Activated CD8-positive, alpha-beta T cell treated with anti-CD3 and anti-CD28 coated beads, Interleukin-2, amount 10 ng/mL, durations not matched to agents 7 days and 5 days (primary cell): ENCODE measurements around the gene NOP14. TPM values are rescaled to one million over a fixed set of nuclear protein-coding genes. Genes with fewer than 3 reads are reported as not detected.
"Not testable (repeated sequence)": the region's sequence is repeated elsewhere in the genome, so short reads cannot be mapped to it uniquely, and the experiment has no call there.

Experiments
- ATAC-seq: fragments of 150-1000 bp; cut with Tn5 transposase; one replicate; pipeline ENCODE4 v1.10.0; 2021; ENCODE audit warnings: moderate library complexity
- CTCF ChIA-PET: fragments of 350-600 bp; sonication (Branson Sonifier 250); formaldehyde crosslinking; loops from one replicate; lab custom pipeline; 2021; ENCODE audit warnings: antibody characterized with exemption; lab: Charles Lee
- POLR2A ChIA-PET: fragments of 350-600 bp; sonication (Branson Sonifier 250); formaldehyde crosslinking; loops from one replicate; lab custom pipeline; 2021; ENCODE audit warnings: antibody characterized with exemption; lab: Charles Lee
- DNase-seq: peaks from one replicate; pipeline ENCODE4 v3.0.0-alpha.2; 2020
- H3K27ac Mint-ChIP-seq: one replicate; pipeline ENCODE4 v1.8.0; 2021; ENCODE audit warnings: mild to moderate bottlenecking, mixed read lengths
- H3K27me3 Mint-ChIP-seq: one replicate; pipeline ENCODE4 v1.8.0; 2021; ENCODE audit warnings: low read depth, mixed read lengths
- H3K36me3 Mint-ChIP-seq: one replicate; pipeline ENCODE4 v1.8.0; 2021; ENCODE audit warnings: low read depth, mixed read lengths
- H3K4me1 Mint-ChIP-seq: one replicate; pipeline ENCODE4 v1.8.0; 2021; ENCODE audit warnings: low read depth, mixed read lengths
- H3K4me3 Mint-ChIP-seq: one replicate; pipeline ENCODE4 v1.8.0; 2021; ENCODE audit warnings: mild to moderate bottlenecking, mixed read lengths
- H3K9me3 Mint-ChIP-seq: one replicate; pipeline ENCODE4 v1.8.0; 2022; ENCODE audit warnings: mixed read lengths; ENCODE audit not compliant: insufficient read depth
- total RNA-seq, 2 experiments: library from RNA; stranded (reverse); gene quantifications; one replicate each; pipeline ENCODE4 v1.2.3, GENCODE V29; 2021

Gene NOP14
- total RNA-seq, 2 experiments from 2014 or later, result 47.6 to 52.3 TPM

- H3K4me3 Mint-ChIP-seq, result no peak overlapping the region
- DNase-seq (no peak), ATAC-seq (no peak)
- peaks cover 28% of the 10 kb centered on the region for H3K4me1 Mint-ChIP-seq
- no peak overlapping the region for H3K27ac Mint-ChIP-seq
- H3K27me3 Mint-ChIP-seq, result no peaks in the 10 kb centered on the region
- ChIA-PET CTCF (interaction anchor here (1.1 kb wide), 1 partner anchor 27 kb away, joined by 9 read pairs; no protein-coding TSS in a partner anchor), POLR2A (no interaction called here)
- H3K36me3 Mint-ChIP-seq, result peaks cover 58% of the 10 kb centered on the region
- no peaks in the 10 kb centered on the region for H3K9me3 Mint-ChIP-seq
Measured at GRCh38 chr4:2927696-2928075, 35.5 kb downstream of the NOP14 start.

GRCh38 chr4:2927016-2927695, 36.0 kb downstream of the NOP14 start:
- DNase-seq (no peak), ATAC-seq (no peak)
- ChIA-PET CTCF (interaction anchor here (1.1 kb wide), 1 partner anchor 27 kb away, joined by 9 read pairs; no protein-coding TSS in a partner anchor), POLR2A (no interaction called here)
- no peaks in the 10 kb centered on the region for H3K27me3 Mint-ChIP-seq
- peaks cover 62% of the 10 kb centered on the region for H3K36me3 Mint-ChIP-seq
- H3K4me3 Mint-ChIP-seq, result no peak overlapping the region
- H3K27ac Mint-ChIP-seq, result no peak overlapping the region
- H3K9me3 Mint-ChIP-seq, result no peaks in the 10 kb centered on the region
- H3K4me1 Mint-ChIP-seq, result peaks cover 28% of the 10 kb centered on the region

GRCh38 chr4:2925931-2926860, 37.0 kb downstream of the NOP14 start:
- Mint-ChIP-seq H3K4me3 (no peak overlapping the region), H3K9me3 (no peaks in the 10 kb centered on the region), H3K27me3 (no peaks in the 10 kb centered on the region), H3K4me1 (peaks cover 30% of the 10 kb centered on the region), H3K27ac (peak overlapping the region; percentile 39), H3K36me3 (peaks cover 64% of the 10 kb centered on the region)
- POLR2A ChIA-PET, result no interaction called here
- CTCF ChIA-PET, result no interaction called here
- ATAC-seq (no peak), DNase-seq (no peak)

GRCh38 chr4:2925496-2925895, 37.7 kb downstream of the NOP14 start:
- peaks cover 69% of the 10 kb centered on the region for H3K36me3 Mint-ChIP-seq
- no peaks in the 10 kb centered on the region for H3K27me3 Mint-ChIP-seq
- H3K9me3 Mint-ChIP-seq, result no peaks in the 10 kb centered on the region
- ATAC-seq (no peak), DNase-seq (no peak)
- POLR2A ChIA-PET, result no interaction called here
- H3K27ac Mint-ChIP-seq, result no peak overlapping the region
- no peak overlapping the region for H3K4me3 Mint-ChIP-seq
- H3K4me1 Mint-ChIP-seq, result peaks cover 35% of the 10 kb centered on the region
- CTCF ChIA-PET, result no interaction called here

GRCh38 chr4:2924765-2925301, 38.4 kb downstream of the NOP14 start:
- Mint-ChIP-seq H3K36me3 (peaks cover 73% of the 10 kb centered on the region), H3K27me3 (no peaks in the 10 kb centered on the region), H3K9me3 (peaks cover 1% of the 10 kb centered on the region), H3K27ac (peak overlapping the region; percentile 52), H3K4me3 (no peak overlapping the region), H3K4me1 (peaks cover 37% of the 10 kb centered on the region)
- ATAC-seq, result no peak
- CTCF ChIA-PET, result no interaction called here
- POLR2A ChIA-PET, result interaction anchor here (1.0 kb wide), 1 partner anchor 11 kb away, joined by 3 read pairs; no protein-coding TSS in a partner anchor
- DNase-seq, result no peak

- CTCF ChIA-PET, result no interaction called here
- peaks cover 38% of the 10 kb centered on the region for H3K4me1 Mint-ChIP-seq
- ATAC-seq, result no peak
- H3K36me3 Mint-ChIP-seq, result peaks cover 73% of the 10 kb centered on the region
- no peak overlapping the region for H3K4me3 Mint-ChIP-seq
- H3K9me3 Mint-ChIP-seq, result peaks cover 7% of the 10 kb centered on the region
- H3K27ac Mint-ChIP-seq, result peak overlapping the region; percentile 52
- no peak for DNase-seq
- POLR2A ChIA-PET, result interaction anchor here (1.0 kb wide), 1 partner anchor 11 kb away, joined by 3 read pairs; no protein-coding TSS in a partner anchor
- no peaks in the 10 kb centered on the region for H3K27me3 Mint-ChIP-seq
Measured at GRCh38 chr4:2924286-2924685, 38.9 kb downstream of the NOP14 start.

GRCh38 chr4:2923668-2924173, 39.5 kb downstream of the NOP14 start:
- H3K4me3 Mint-ChIP-seq, result no peak overlapping the region
- no peak for DNase-seq
- H3K9me3 Mint-ChIP-seq, result peaks cover 8% of the 10 kb centered on the region

GRCh38 chr4:2923141-2923551, 40.1 kb downstream of the NOP14 start:
- Mint-ChIP-seq H3K27me3 (no peaks in the 10 kb centered on the region), H3K4me1 (peaks cover 39% of the 10 kb centered on the region), H3K4me3 (no peak overlapping the region), H3K36me3 (peaks cover 73% of the 10 kb centered on the region), H3K27ac (peak overlapping the region; percentile 60), H3K9me3 (peaks cover 8% of the 10 kb centered on the region)
- POLR2A ChIA-PET, result interaction anchor here (1.8 kb wide), 1 partner anchor 12 kb away, joined by 9 read pairs; no protein-coding TSS in a partner anchor
- DNase-seq, result no peak
- CTCF ChIA-PET, result interaction anchor here (1.0 to 1.3 kb wide), 6 partner anchors 9 to 160 kb away, joined by 3 to 5 read pairs (median 4); no protein-coding TSS in a partner anchor
- ATAC-seq, result peak; percentile 48

More at GRCh38 chr4:2923668-2924173, 39.5 kb downstream of the NOP14 start:
- no peaks in the 10 kb centered on the region for H3K27me3 Mint-ChIP-seq
- peaks cover 39% of the 10 kb centered on the region for H3K4me1 Mint-ChIP-seq
- ChIA-PET POLR2A (interaction anchor here (1.8 kb wide), 1 partner anchor 12 kb away, joined by 9 read pairs; no protein-coding TSS in a partner anchor), CTCF (interaction anchor here (1.1 kb wide), 2 partner anchors 9 to 160 kb away, joined by 3 to 4 read pairs; no protein-coding TSS in a partner anchor)
- ATAC-seq, result no peak
- H3K36me3 Mint-ChIP-seq, result peaks cover 72% of the 10 kb centered on the region
- peak overlapping the region; percentile 60 for H3K27ac Mint-ChIP-seq

- peak; percentile 69 for DNase-seq
- not testable (repeated sequence) for ATAC-seq, H3K27me3 Mint-ChIP-seq, H3K9me3 Mint-ChIP-seq
- peaks cover 40% of the 10 kb centered on the region for H3K4me1 Mint-ChIP-seq
- peaks cover 74% of the 10 kb centered on the region for H3K36me3 Mint-ChIP-seq
- peak overlapping the region; percentile 18 for H3K4me3 Mint-ChIP-seq
- peak overlapping the region; percentile 59 for H3K27ac Mint-ChIP-seq
- CTCF ChIA-PET, result interaction anchor here (1.0 to 1.3 kb wide), 6 partner anchors 8 to 159 kb away, joined by 3 to 5 read pairs (median 4); no protein-coding TSS in a partner anchor
- POLR2A ChIA-PET, result interaction anchor here (1.2 to 1.8 kb wide), 2 partner anchors 13 to 454 kb away, joined by 3 to 9 read pairs; partner anchors contain the start of gene RNF4
Measured at GRCh38 chr4:2922453-2923101, 40.6 kb downstream of the NOP14 start.

- DNase-seq, ATAC-seq, H3K4me3 Mint-ChIP-seq, H3K27me3 Mint-ChIP-seq, H3K9me3 Mint-ChIP-seq, H3K27ac Mint-ChIP-seq, POLR2A ChIA-PET: not testable (repeated sequence)
- CTCF ChIA-PET, result interaction anchor here (1.3 to 1.6 kb wide), 2 partner anchors 17 to 156 kb away, joined by 3 to 4 read pairs; no protein-coding TSS in a partner anchor
- Mint-ChIP-seq H3K4me1 (peaks cover 54% of the 10 kb centered on the region), H3K36me3 (peaks cover 87% of the 10 kb centered on the region)
Measured at GRCh38 chr4:2918714-2919113, 44.5 kb downstream of the NOP14 start.
